ENCODE measurements around the gene RPS6KA2.

RPS6KA2 gene

GRCh38 chr6:166512567-166512966 is 114.5 kb downstream of the RPS6KA2 start:
- TF ChIP-seq REST (IDR thresholded peaks at IDR 0.05; ENCODE audit: insufficient replicate concordance, low read depth) (no peak), SPI1 (IDR thresholded peaks at IDR 0.05; ENCODE audit: borderline replicate concordance, low read depth) (no peak), POLR2AphosphoS5 (IDR thresholded peaks at IDR 0.05; ENCODE audit: low read depth) (no peak), GABPA (IDR thresholded peaks at IDR 0.05; ENCODE audit: low read depth) (no peak), CTCF (IDR thresholded peaks at IDR 0.05; ENCODE audit: insufficient read depth, low read length) (no peak)
- Histone ChIP-seq H3K27ac (replicated peaks) (no peak overlapping the region), H3K27me3 (ENCODE audit: insufficient read depth, poor library complexity, severe bottlenecking) (no peaks in the 10 kb centered on the region), H3K4me3 (replicated peaks; ENCODE audit: insufficient read depth, low read length) (no peak overlapping the region)
- no peak for DNase-seq (ENCODE audit: low read depth in 1 of 2, low spot score in 1 of 2)

DNA sequence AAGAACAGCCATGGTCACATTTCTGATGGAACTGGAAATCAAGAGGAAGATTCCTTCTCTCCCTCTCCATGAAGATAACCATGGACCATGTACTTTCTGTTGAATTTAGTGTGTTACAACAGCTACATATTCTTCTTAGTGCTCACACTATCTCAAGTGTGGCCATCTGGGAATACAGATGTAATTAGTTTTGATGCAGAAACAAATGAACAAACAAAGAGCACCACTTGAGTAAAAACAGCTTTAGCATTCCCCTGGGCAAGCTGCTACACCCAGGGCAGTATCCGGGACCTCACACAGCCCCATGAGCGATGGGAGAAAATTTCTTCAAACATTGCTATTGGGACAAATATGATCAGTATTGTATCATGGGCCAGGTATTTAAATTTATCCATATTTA is 115.7 kb downstream of the RPS6KA2 start:
- H3K27me3 ChIP-seq (ENCODE audit: insufficient read depth, poor library complexity, severe bottlenecking), result no peaks in the 10 kb centered on the region
- H3K27ac ChIP-seq (replicated peaks), result no peak overlapping the region
- DNase-seq (ENCODE audit: low read depth in 1 of 2, low spot score in 1 of 2), result no peak
- no peak for TF ChIP-seq REST (IDR thresholded peaks at IDR 0.05; ENCODE audit: insufficient replicate concordance, low read depth)
- H3K4me3 ChIP-seq (replicated peaks; ENCODE audit: insufficient read depth, low read length), result no peak overlapping the region

GRCh38 chr6:166509193-166509592 is 117.9 kb downstream of the RPS6KA2 start:
- TF ChIP-seq CTCF (IDR thresholded peaks at IDR 0.05; ENCODE audit: insufficient read depth, low read length), result no peak
- no peak for TF ChIP-seq REST (IDR thresholded peaks at IDR 0.05; ENCODE audit: insufficient replicate concordance, low read depth)
- TF ChIP-seq GABPA (IDR thresholded peaks at IDR 0.05; ENCODE audit: low read depth), result no peak
- TF ChIP-seq POLR2AphosphoS5 (IDR thresholded peaks at IDR 0.05; ENCODE audit: low read depth), result no peak
- no peak for TF ChIP-seq SPI1 (IDR thresholded peaks at IDR 0.05; ENCODE audit: borderline replicate concordance, low read depth)
- DNase-seq (ENCODE audit: low read depth in 1 of 2, low spot score in 1 of 2), result no peak
- H3K4me3 ChIP-seq (replicated peaks; ENCODE audit: insufficient read depth, low read length), result no peak overlapping the region
- H3K27ac ChIP-seq (replicated peaks), result no peak overlapping the region
- H3K27me3 ChIP-seq (ENCODE audit: insufficient read depth, poor library complexity, severe bottlenecking), result no peaks in the 10 kb centered on the region

DNA sequence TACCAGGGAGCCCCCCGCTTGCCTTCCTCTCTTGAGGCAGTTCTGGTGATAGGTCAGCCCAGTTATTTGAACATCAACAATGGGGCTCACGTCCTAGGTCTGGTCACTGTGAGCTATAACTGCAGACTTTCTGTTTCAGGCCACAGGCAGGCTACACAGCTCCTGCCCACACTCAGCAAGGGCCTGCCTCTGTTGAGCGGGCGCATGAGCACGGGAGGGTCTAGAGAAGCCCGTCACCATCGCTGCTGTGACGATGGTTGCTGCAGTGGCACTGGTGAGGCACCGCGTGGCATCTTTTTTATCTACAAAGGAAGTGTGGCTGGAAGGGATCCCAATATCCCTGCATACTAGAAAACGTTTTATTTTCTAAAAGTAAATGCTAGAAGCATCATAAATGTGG is 118.3 kb downstream of the RPS6KA2 start:
- H3K4me3 ChIP-seq (replicated peaks; ENCODE audit: insufficient read depth, low read length), result no peak overlapping the region
- no peak overlapping the region for H3K27ac ChIP-seq (replicated peaks)
- no peak for DNase-seq (ENCODE audit: low read depth in 1 of 2, low spot score in 1 of 2)
- TF ChIP-seq CTCF (IDR thresholded peaks at IDR 0.05; ENCODE audit: insufficient read depth, low read length), result no peak
- no peak for TF ChIP-seq POLR2AphosphoS5 (IDR thresholded peaks at IDR 0.05; ENCODE audit: low read depth)
- TF ChIP-seq SPI1 (IDR thresholded peaks at IDR 0.05; ENCODE audit: borderline replicate concordance, low read depth), result no peak
- no peak for TF ChIP-seq REST (IDR thresholded peaks at IDR 0.05; ENCODE audit: insufficient replicate concordance, low read depth)
- TF ChIP-seq GABPA (IDR thresholded peaks at IDR 0.05; ENCODE audit: low read depth), result no peak
- no peaks in the 10 kb centered on the region for H3K27me3 ChIP-seq (ENCODE audit: insufficient read depth, poor library complexity, severe bottlenecking)

Measured in HL-60 (cell line).